Fibroblast of pulmonary artery (primary cell): ENCODE results near the gene VEGFA.

Experiments used
- DNase-seq: peaks from one replicate; pipeline ENCODE4 v3.0.0-alpha.2; 2010; ENCODE audit warnings: low read depth
- H3K4me3 ChIP-seq: replicated peaks from 2 replicates; pipeline ENCODE4 v1.5.1; 2011; ENCODE audit warnings: low read depth, mild to moderate bottlenecking, control low read depth, low read length, moderate library complexity
- TF ChIP-seq, protein P1 (sequence below): IDR thresholded peaks from 2 replicates; pipeline ENCODE4 v1.5.1; 2011; ENCODE audit warnings: mild to moderate bottlenecking, control low read depth, low read length, inconsistent platforms; ENCODE audit errors: missing control alignments

Gene VEGFA

DNA sequence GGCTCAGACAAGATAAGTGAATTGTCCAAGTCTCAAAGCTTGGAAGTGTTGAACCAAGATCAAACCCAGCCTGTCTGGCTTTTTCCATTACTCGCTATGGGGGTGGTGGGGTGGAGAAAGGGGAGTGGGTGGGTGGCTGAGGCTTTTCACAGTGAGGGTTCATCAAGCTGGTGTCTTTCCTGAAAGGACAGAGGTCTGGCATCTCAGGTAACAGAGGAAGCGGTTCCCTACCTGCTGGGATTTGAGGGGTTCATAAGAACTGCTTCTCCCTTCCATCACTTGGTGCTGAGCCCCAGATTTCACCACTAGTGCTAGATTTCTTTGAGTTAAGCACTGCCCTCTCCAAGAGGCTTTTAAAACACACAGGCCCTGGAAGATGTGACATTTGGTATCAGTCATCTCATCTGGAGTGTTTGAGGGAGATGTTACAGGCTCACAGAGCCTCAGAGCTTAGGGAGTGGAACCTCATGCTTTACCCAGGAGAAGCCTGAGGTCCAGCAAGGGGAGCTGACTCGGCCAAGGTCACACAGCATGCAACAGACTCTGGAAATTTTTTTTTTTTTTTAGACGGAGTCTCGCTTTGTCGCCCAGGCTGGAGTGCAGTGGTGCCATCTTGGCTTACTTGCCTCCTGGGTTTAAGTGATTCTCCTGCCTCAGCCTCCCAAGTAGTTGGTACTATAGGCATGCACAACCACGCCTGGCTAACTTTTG is 6.0 kb upstream of the VEGFA start:
- TF ChIP-seq, protein P1, sequence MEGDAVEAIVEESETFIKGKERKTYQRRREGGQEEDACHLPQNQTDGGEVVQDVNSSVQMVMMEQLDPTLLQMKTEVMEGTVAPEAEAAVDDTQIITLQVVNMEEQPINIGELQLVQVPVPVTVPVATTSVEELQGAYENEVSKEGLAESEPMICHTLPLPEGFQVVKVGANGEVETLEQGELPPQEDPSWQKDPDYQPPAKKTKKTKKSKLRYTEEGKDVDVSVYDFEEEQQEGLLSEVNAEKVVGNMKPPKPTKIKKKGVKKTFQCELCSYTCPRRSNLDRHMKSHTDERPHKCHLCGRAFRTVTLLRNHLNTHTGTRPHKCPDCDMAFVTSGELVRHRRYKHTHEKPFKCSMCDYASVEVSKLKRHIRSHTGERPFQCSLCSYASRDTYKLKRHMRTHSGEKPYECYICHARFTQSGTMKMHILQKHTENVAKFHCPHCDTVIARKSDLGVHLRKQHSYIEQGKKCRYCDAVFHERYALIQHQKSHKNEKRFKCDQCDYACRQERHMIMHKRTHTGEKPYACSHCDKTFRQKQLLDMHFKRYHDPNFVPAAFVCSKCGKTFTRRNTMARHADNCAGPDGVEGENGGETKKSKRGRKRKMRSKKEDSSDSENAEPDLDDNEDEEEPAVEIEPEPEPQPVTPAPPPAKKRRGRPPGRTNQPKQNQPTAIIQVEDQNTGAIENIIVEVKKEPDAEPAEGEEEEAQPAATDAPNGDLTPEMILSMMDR = no peak
- no peak for DNase-seq
- no peak overlapping the region for H3K4me3 ChIP-seq

DNA sequence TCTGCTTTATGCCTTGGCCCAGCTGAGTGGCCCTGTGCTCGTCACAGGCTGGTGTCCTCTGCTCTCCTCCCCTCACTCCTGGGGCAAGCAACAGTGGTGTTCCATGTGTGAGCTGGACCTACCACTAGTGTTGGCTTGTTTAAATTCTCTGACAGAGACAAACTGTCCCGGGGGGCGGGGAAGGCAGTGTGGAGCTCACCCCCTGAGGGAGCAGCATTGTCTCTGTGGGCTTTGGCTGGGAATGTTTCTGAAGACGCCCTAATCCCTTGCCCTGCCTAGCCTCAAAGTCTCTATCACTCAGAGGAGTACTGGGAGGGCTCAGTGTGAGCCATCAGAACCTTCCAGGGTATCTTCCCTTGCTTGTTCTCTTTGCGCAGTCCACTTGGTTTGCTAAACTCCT is 5.2 kb upstream of the VEGFA start:
- no peak overlapping the region for H3K4me3 ChIP-seq
- TF ChIP-seq, protein P1 = no peak
- DNase-seq = no peak

DNA sequence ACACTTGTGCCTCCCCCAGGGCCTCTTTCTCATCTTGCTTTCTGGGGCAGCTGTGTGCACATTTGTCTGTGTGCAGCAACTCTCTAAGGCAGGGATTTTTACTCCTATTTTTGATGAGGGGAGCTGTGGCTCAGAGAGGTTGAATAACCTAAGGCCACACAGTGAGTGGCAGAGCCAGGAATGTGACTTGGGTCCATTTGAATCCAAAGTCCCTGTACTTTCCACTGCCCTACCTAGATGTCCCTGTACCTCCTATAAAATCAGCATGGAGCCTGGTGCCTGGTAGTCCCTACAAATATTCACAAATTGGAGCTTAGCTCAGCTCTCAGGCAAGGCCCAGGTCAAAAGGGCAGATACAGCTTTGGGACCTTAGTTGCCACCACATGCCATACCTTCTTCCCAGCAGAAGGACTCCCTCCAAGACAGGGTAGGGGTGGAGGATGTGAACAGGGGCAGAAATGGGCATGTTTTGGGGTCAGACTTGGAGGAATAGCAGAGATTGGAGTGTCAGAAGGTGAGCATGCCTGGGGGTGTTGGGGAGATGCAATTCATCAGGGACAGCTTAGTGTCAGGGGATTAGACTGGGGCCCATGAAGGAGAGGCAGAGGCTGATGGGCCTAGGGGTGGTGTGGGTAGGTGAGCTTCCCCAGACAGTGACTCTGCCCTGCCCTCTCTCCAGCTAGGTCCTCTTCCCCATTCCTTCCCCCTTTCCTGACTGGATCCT is 4.1 kb upstream of the VEGFA start:
- TF ChIP-seq, protein P1 = no peak
- no peak for DNase-seq
- H3K4me3 ChIP-seq = no peak overlapping the region

DNA sequence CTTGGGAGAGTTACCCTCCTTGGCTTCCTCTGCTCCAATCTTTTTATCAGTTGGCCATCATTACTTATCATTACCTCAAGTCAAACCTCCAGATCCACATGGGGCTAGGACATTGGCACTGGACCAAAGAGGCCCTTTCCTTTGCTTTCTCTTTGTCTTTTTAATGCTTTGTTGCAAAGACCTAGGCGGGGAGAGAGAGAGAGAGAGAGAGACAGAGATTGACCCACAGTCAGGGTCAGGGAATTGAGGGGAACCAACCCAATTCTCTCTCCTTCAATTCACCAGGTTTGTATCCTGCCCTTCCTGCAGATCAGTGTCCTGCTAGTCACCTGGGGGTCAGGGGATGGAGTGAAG is 3.5 kb upstream of the VEGFA start:
- DNase-seq = no peak
- TF ChIP-seq, protein P1 = no peak
- H3K4me3 ChIP-seq = no peak overlapping the region

DNA sequence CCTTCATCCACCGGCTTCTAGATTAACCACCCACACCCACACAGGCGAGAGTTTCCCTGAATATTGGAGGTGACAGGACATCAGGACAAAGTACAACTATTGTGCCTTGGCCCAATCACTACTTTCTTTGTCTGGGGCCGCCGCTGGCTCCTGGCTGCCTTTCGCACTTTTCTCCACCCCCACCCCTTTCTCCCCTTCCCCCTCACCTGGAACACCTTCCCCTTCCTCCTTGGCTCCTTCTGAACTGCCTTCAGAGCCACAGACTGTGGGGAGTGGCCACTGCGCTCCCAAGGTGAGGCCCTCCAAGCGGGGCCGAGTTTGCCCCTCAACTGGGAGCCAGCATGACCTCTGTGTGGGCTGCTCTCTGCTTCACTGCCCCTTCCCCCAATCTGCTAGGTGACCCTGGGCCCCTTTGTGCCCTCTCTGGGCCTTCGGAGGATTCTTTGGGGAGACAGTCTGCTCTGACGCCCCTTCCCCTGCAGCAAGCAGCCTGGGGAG is 3.0 kb upstream of the VEGFA start:
- TF ChIP-seq, protein P1 = no peak
- H3K4me3 ChIP-seq = no peak overlapping the region
- no peak for DNase-seq

DNA sequence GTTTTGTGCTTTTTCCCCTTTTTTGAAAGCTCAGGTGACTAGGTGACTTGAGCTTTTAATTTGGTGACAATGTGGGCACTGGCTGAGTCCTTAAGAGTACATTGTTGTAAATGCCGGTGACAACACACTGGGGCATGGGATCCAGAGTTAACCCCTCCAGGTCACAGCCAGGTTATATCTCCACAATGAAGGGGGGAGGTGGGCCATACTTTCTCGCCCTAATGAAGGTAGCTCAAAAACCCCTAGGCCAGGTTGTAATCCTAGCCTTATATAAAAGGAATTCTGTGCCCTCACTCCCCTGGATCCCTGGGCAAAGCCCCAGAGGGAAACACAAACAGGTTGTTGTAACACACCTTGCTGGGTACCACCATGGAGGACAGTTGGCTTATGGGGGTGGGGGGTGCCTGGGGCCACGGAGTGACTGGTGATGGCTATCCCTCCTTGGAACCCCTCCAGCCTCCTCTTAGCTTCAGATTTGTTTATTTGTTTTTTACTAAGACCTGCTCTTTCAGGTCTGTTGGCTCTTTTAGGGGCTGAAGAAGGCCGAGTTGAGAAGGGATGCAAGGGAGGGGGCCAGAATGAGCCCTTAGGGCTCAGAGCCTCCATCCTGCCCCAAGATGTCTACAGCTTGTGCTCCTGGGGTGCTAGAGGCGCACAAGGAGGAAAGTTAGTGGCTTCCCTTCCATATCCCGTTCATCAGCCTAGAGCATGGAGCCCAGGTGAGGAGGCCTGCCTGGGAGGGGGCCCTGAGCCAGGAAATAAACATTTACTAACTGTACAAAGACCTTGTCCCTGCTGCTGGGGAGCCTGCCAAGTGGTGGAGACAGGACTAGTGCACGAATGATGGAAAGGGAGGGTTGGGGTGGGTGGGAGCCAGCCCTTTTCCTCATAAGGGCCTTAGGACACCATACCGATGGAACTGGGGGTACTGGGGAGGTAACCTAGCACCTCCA is 2.2 kb upstream of the VEGFA start:
- DNase-seq = no peak
- H3K4me3 ChIP-seq = no peak overlapping the region
- TF ChIP-seq, protein P1 = no peak
